ENCODE results near the gene BEGAIN.

The BEGAIN gene

DNA sequence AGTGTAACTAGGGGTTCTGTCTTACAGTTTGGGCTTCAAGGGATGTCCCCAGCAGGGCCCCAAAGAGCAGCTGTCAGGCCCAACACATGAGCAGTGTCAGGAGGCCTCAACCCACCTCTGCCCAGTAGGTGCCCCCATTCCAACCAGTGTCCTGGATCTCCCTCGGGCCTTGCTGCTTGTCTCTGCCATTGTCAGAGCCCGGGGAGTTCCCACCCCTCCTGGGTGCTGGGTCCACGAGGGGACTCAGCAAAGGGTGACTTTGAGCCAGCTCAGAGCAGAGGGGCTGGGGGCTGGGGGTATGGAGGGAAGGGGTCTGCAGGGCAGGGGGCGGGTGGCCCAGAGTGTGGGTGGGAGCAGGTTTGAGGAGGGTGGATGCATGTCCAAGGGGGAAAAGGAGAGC is 18.0 kb upstream of the BEGAIN start:
- H3K4me3 ChIP-seq (ENCODE audit: low read length), result no peak overlapping the region
- TF ChIP-seq CTCF (conservative IDR thresholded peaks at IDR 0.05; ENCODE audit: low read length), result no peak
- DNase-seq (ENCODE audit: low read depth), result no peak

- H3K4me3 ChIP-seq (ENCODE audit: low read length), result no peak overlapping the region
- TF ChIP-seq CTCF (conservative IDR thresholded peaks at IDR 0.05; ENCODE audit: low read length), result no peak
- DNase-seq (ENCODE audit: low read depth), result no peak
Measured at GRCh38 chr14:100604709-100605108, 17.5 kb upstream of the BEGAIN start.

GRCh38 chr14:100604121-100604501 is 16.9 kb upstream of the BEGAIN start:
- no peak for DNase-seq (ENCODE audit: low read depth)
- no peak overlapping the region for H3K4me3 ChIP-seq (ENCODE audit: low read length)
- no peak for TF ChIP-seq CTCF (conservative IDR thresholded peaks at IDR 0.05; ENCODE audit: low read length)

DNA sequence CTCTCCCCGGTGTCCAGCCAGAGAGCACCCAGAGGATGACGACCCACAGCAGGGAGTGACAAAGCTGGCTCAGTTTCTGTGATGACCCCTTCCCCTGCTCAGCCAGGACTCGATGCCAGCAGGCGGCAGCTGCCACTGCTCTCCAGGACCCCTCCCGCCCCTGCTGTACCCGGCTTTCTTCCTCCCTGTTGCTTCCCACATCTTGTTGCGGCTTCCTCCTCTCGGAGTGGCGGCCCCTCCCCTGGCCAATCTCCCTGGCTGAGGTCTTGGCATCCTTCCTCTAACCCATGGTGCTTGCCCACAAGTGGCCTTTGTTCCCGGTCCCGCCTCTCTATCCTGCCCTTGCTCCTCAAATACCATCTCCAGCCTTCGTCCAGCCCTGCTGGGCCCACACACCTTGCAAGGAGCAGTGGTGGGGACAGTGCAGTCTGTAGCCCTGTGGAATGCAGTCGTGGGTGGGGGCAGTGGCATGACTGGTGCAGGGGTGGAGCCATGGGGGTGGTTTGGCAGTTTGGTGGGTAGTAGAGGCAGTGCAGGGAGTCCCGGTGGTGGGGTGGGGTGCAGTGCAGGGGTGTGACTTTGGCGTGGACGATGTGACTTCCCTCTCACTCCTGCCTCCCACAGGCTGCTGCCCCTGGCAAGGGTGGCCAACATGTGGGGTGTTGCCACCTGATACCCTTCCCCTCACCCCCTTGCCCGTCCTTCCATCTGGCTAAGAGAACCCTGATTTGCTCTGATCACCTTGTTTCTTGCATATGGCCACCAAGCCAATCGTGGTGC is 16.3 kb upstream of the BEGAIN start:
- TF ChIP-seq CTCF (conservative IDR thresholded peaks at IDR 0.05; ENCODE audit: low read length), result no peak
- DNase-seq (ENCODE audit: low read depth), result no peak
- H3K4me3 ChIP-seq (ENCODE audit: low read length), result no peak overlapping the region

GRCh38 chr14:100602621-100603230 is 15.5 kb upstream of the BEGAIN start:
- no peak for TF ChIP-seq CTCF (conservative IDR thresholded peaks at IDR 0.05; ENCODE audit: low read length)
- no peak overlapping the region for H3K4me3 ChIP-seq (ENCODE audit: low read length)
- no peak for DNase-seq (ENCODE audit: low read depth)

- no peak overlapping the region for H3K4me3 ChIP-seq (ENCODE audit: low read length)
- TF ChIP-seq CTCF (conservative IDR thresholded peaks at IDR 0.05; ENCODE audit: low read length), result no peak
- DNase-seq (ENCODE audit: low read depth), result no peak
Measured at GRCh38 chr14:100601914-100602313, 14.7 kb upstream of the BEGAIN start.

GRCh38 chr14:100601064-100601463 is 13.8 kb upstream of the BEGAIN start:
- no peak for DNase-seq (ENCODE audit: low read depth)
- no peak for TF ChIP-seq CTCF (conservative IDR thresholded peaks at IDR 0.05; ENCODE audit: low read length)
- H3K4me3 ChIP-seq (ENCODE audit: low read length), result no peak overlapping the region
